AG04449 (cell line): Measurements from ENCODE around the gene DPYSL3.

Experiments used
- CTCF ChIA-PET: fragments of 350-600 bp; formaldehyde crosslinking; extraction: SDS; loops from one replicate; lab custom pipeline; 2021; ENCODE audit warnings: antibody characterized with exemption; lab: Yijun Ruan, JAX
- POLR2A ChIA-PET: fragments of 400-600, 350-600 bp; formaldehyde crosslinking; extraction: SDS; loops from one replicate; lab custom pipeline; 2020; ENCODE audit warnings: antibody characterized with exemption, inconsistent platforms; lab: Yijun Ruan, JAX
- DNase-seq: peaks from one replicate; pipeline ENCODE4 v3.0.0-alpha.2; 2010; ENCODE audit warnings: low read depth, low spot score
- H3K4me3 ChIP-seq: 2 replicates; pipeline ENCODE4 v1.5.1; 2011; ENCODE audit warnings: low read depth, mild to moderate bottlenecking, control low read depth, low read length
- TF ChIP-seq, protein P1 (sequence below): IDR thresholded peaks from one replicate; pipeline ENCODE4 v1.5.1; 2011; ENCODE audit warnings: mild to moderate bottlenecking, moderate library complexity, low read length, control low read depth, inconsistent platforms; ENCODE audit not compliant: insufficient read depth; ENCODE audit errors: missing control alignments

Gene DPYSL3

DNA sequence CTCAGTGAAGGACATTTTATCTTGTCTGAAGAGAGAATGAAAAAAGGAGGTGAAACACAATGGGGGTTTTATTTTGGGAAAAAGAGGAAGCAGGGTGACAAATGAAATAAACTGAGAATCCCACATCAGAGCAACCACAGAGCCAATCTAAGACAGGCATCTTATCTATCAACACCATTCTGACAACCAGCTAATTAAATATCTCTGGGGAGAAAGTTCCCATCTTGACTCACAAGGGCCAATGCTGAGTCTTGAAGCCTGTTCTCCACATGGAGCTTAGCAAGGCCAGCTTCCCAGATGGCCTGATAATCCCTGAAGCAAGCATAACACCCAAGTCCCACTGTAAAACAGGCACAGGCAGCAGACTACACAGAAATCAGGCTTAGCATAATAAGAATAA, 30.4 kb downstream of the DPYSL3 start:
- CTCF ChIA-PET: interaction anchor here (1.0 to 5.6 kb wide), 5 partner anchors 15 to 98 kb away, joined by 3 to 27 read pairs (median 6); no protein-coding TSS in a partner anchor
- POLR2A ChIA-PET: interaction anchor here (0.8 kb wide), 1 partner anchor 20 kb away, joined by 3 read pairs; no protein-coding TSS in a partner anchor
- TF ChIP-seq, protein P1, sequence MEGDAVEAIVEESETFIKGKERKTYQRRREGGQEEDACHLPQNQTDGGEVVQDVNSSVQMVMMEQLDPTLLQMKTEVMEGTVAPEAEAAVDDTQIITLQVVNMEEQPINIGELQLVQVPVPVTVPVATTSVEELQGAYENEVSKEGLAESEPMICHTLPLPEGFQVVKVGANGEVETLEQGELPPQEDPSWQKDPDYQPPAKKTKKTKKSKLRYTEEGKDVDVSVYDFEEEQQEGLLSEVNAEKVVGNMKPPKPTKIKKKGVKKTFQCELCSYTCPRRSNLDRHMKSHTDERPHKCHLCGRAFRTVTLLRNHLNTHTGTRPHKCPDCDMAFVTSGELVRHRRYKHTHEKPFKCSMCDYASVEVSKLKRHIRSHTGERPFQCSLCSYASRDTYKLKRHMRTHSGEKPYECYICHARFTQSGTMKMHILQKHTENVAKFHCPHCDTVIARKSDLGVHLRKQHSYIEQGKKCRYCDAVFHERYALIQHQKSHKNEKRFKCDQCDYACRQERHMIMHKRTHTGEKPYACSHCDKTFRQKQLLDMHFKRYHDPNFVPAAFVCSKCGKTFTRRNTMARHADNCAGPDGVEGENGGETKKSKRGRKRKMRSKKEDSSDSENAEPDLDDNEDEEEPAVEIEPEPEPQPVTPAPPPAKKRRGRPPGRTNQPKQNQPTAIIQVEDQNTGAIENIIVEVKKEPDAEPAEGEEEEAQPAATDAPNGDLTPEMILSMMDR: no peak
- DNase-seq: no peak
- H3K4me3 ChIP-seq: no peak overlapping the region

DNA sequence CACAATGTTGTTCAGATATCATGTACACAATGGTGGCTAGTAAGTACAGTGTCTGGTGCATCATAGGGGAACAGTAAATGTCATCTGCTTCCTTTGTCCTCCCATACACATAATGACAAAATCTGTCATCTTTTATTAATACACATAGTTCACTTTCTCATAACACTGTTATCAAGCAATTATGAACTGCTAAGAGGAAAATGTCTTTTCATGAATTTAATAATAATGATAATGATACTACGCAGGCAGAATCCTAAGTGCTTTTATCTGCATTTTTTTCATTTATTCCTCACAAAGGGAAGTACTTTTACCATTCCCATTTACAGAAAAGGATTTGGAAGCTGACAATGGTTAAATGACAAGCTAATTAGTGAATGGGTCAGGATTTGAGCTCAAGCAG, 35.7 kb downstream of the DPYSL3 start:
- DNase-seq: no peak
- H3K4me3 ChIP-seq: no peak overlapping the region
- CTCF ChIA-PET: interaction anchor here (1.3 to 2.2 kb wide), 3 partner anchors 10 to 20 kb away, joined by 3 to 10 read pairs (median 9); no protein-coding TSS in a partner anchor
- POLR2A ChIA-PET: interaction anchor here (1.3 kb wide), 1 partner anchor 20 kb away, joined by 5 read pairs; no protein-coding TSS in a partner anchor
- TF ChIP-seq, protein P1: no peak

DNA sequence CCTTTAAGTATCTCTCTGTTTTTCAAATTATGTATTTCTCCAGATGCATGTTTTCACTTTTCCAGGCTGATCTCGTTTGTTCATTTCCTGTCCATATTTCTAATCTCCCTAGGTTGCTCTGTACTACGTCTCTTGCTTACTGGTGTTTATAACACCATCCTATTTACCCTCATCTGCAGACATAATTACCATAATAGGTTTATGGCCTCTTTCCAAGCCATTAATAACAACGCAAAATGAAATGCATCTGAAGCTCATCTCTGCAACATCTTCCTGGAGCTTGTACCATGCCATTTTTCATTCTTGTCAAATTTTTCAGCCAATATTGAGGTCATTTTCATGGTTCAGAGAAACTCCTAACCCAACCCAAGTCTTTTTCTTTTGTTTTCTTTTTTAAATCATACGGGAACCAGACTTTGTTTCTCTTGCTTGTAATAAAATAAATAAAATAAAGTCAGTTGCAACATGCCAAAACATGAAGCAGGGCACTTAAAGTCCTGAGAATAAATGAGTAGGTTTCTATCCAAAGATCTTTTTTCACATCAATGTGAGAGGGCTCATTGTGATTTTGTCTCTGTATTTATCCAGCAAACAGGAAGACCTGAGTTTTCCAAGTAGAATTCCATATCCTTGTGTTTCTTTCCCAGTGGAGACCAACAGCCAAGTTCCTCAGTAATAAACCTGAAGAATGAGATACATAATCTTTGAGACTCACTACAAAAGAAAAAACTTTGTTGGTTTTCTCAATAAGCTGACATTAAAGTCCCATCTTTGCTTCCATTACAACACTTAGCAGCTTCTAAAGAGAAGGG, 37.0 kb downstream of the DPYSL3 start:
- TF ChIP-seq, protein P1: no peak
- no peak for DNase-seq
- CTCF ChIA-PET: interaction anchor here (1.1 to 2.0 kb wide), 2 partner anchors 9 to 86 kb away, joined by 4 to 9 read pairs; no protein-coding TSS in a partner anchor
- H3K4me3 ChIP-seq: no peak overlapping the region
- POLR2A ChIA-PET: interaction anchor here (1.3 kb wide), 1 partner anchor 19 kb away, joined by 5 read pairs; no protein-coding TSS in a partner anchor

DNA sequence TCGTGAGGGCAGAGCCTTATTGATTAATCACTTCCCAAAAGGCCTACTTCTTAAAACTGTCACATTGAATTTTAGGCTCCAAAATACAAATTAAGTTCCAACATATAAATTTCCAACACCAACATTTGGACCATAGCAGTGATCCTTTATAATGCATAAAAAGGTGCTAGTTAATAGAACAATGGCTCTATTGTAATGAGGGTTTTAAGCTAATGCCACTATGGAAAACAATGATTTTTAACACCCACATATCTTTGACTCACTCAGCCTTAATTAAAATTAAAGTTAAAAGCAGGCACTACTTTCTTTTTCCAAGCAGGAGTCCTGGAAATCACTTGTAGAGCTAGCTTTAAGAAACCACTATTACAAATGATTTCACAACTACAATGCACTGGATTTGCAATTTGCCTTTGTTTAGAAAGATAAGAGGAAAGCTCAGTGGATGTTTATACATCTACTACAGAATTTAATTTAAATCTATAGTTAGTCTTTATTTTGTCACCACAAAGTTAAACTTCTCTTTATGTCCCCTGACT, 41.8 kb downstream of the DPYSL3 start:
- CTCF ChIA-PET: interaction anchor here (0.8 to 3.7 kb wide), 4 partner anchors 14 to 91 kb away, joined by 3 to 25 read pairs (median 14); no protein-coding TSS in a partner anchor
- POLR2A ChIA-PET: no interaction called here
- no peak for DNase-seq
- TF ChIP-seq, protein P1: no peak
- H3K4me3 ChIP-seq: no peak overlapping the region

DNA sequence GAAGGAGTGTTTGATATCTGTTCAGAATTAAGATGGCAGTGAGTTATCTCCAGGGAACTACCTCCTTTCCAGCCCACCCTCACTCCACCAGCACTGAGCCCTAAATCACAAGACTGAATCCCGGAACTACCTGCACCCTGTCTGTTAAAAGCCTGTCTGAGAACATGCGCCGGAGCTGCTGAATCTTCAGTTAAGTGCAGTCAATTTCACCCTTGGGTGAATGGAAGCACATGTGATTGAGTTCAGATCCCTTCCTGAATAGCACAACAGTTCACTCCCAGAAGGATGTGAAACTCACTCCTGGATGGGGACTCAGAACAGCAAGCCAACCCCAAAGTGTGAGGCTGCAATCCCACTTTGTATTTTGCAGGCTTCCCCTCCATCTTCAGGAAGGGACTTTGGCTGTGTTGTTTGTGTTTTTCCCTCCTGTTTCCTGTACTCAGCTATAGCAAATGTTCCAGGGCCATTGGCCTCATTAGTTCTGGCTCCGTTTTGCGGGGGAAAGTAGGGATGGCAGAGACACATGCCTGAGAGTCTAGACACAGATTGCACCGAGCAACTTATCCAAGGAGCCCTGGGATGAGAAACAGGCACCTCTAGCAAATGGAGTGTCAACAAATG, 43.4 kb downstream of the DPYSL3 start:
- DNase-seq: no peak
- ChIA-PET POLR2A (no interaction called here), CTCF (interaction anchor here (0.7 to 3.5 kb wide), 6 partner anchors 12 to 112 kb away, joined by 3 to 27 read pairs (median 10); no protein-coding TSS in a partner anchor)
- TF ChIP-seq, protein P1: no peak
- no peak overlapping the region for H3K4me3 ChIP-seq
